GM21423 (cell line): Measurements from ENCODE around the gene SMO.
"Not testable (repeated sequence)": the region's sequence is repeated elsewhere in the genome, so short reads cannot be mapped to it uniquely, and the experiment has no call there.

Experiments
- ATAC-seq: cut with Tn5 transposase; IDR thresholded peaks from one replicate; pipeline ENCODE4 v1.9.1; 2021; ENCODE audit warnings: mild to moderate bottlenecking, moderate library complexity; ENCODE audit not compliant: unreplicated experiment

Gene SMO

GRCh38 chr7:129227646-129228578 is 39.5 kb downstream of the SMO start:
- no peak for ATAC-seq

- no peak for ATAC-seq
Observed at GRCh38 chr7:129228633-129229032, 40.2 kb downstream of the SMO start.

GRCh38 chr7:129231666-129232065 is 43.2 kb downstream of the SMO start:
- no peak for ATAC-seq

- no peak for ATAC-seq
Observed at GRCh38 chr7:129238546-129238945, 50.1 kb downstream of the SMO start.

GRCh38 chr7:129240119-129240820 is 51.8 kb downstream of the SMO start:
- no peak for ATAC-seq

- ATAC-seq: no peak
Observed at GRCh38 chr7:129244220-129244619, 55.8 kb downstream of the SMO start.

- ATAC-seq: no peak
Observed at GRCh38 chr7:129245533-129245932, 57.1 kb downstream of the SMO start.

- ATAC-seq: no peak
Observed at GRCh38 chr7:129247087-129247486, 58.7 kb downstream of the SMO start.

GRCh38 chr7:129252128-129252527 is 63.7 kb downstream of the SMO start:
- ATAC-seq: no peak

GRCh38 chr7:129252603-129253002 is 64.2 kb downstream of the SMO start:
- not testable (repeated sequence) for ATAC-seq

- no peak for ATAC-seq
Observed at GRCh38 chr7:129255800-129256199, 67.4 kb downstream of the SMO start.

GRCh38 chr7:129256221-129256620 is 67.8 kb downstream of the SMO start:
- no peak for ATAC-seq

GRCh38 chr7:129257168-129257567 is 68.7 kb downstream of the SMO start:
- ATAC-seq: no peak

- ATAC-seq: no peak
Observed at GRCh38 chr7:129258649-129259389, 70.4 kb downstream of the SMO start.

GRCh38 chr7:129262324-129262723 is 73.9 kb downstream of the SMO start:
- no peak for ATAC-seq
